GM12891 (cell line): ENCODE data around the gene KRT3.

Source experiments
- PAX5 ChIP-seq: IDR thresholded peaks from 2 replicates; pipeline ENCODE4 v1.6.1; 2011; ENCODE audit warnings: low read length, moderate library complexity, mild to moderate bottlenecking; ENCODE audit not compliant: insufficient read depth, severe bottlenecking
- POLR2A ChIP-seq: IDR thresholded peaks from 2 replicates; pipeline ENCODE4 v1.6.1; 2011; ENCODE audit warnings: low read depth, low read length, control low read depth
- POLR2AphosphoS5 ChIP-seq: IDR thresholded peaks from 2 replicates; pipeline ENCODE4 v1.6.1; 2011; ENCODE audit warnings: low read depth, low read length, control low read depth
- POU2F2 ChIP-seq: IDR thresholded peaks from 2 replicates; pipeline ENCODE4 v1.6.1; 2011; ENCODE audit warnings: low read depth, mild to moderate bottlenecking, control low read depth, low read length, moderate library complexity
- SPI1 ChIP-seq: IDR thresholded peaks from 2 replicates; pipeline ENCODE4 v1.6.1; 2011; ENCODE audit warnings: low read depth, low read length, control low read depth
- TAF1 ChIP-seq: IDR thresholded peaks from 2 replicates; pipeline ENCODE4 v1.6.1; 2011; ENCODE audit warnings: low read depth, low read length, control low read depth

- TF ChIP-seq POU2F2 (no peak), POLR2A (no peak), SPI1 (no peak), POLR2AphosphoS5 (no peak), TAF1 (no peak), PAX5 (no peak)
Measured at GRCh38 chr12:52823761-52824450, 28.0 kb upstream of the KRT3 start.
